Measurements from ENCODE around the gene SLC4A9.

The SLC4A9 gene

DNA sequence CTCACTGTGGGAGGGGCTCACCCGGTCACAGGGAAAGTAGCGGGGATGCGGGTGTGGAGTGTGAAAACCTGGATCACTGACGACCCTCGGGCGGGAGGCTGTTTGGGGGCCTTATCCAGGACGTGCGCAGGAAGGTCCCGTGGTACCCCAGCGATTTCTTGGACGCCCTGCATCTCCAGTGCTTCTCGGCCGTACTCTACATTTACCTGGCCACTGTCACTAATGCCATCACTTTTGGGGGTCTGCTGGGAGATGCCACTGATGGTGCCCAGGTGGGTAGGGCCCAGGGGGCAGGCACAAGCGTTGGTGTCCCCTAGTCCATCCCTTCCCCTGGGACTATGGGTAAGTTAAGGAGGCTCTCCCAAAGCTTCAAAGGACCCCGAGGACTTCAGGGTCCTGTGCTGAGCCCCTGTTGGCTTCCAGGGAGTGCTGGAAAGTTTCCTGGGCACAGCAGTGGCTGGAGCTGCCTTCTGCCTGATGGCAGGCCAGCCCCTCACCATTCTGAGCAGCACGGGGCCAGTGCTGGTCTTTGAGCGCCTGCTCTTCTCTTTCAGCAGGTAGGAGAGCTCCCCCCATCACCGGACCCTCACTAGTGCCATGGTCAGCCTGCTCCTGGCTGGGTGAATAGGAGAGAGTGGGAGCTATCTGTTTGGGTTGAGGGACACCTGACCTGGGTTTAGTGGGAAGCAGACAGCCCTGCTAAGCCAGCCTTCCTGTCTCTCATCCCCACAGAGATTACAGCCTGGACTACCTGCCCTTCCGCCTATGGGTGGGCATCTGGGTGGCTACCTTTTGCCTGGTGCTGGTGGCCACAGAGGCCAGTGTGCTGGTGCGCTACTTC lies 3.9 kb downstream of the SLC4A9 start:
- DNase-seq = no peak

DNA sequence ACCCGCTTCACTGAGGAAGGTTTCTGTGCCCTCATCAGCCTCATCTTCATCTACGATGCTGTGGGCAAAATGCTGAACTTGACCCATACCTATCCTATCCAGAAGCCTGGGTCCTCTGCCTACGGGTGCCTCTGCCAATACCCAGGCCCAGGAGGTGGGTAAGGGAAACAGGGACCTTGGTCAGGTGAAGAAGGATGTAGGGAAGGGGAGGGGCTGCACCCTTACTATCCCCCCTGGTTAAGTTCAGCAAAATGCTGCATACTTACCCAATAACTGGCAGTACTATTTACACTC lies 4.4 kb downstream of the SLC4A9 start:
- DNase-seq = no peak

DNA sequence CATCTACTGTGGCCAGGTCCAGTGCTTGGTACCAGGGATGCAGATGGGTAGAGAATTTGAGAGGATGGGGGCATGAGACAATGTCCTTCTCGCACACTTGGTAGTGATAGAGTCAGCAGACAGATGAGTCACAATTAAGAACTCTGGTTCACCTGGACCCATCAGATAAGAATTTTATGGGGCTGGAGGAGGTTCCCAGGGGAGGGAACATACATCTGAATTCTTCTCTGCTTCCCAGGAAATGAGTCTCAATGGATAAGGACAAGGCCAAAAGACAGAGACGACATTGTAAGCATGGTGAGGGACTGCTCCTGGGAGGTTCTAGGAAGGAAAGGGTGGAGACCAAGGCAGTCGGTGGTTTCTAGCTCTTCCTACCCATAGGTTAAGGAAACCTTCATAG lies 5.3 kb downstream of the SLC4A9 start:
- DNase-seq = no peak

DNA sequence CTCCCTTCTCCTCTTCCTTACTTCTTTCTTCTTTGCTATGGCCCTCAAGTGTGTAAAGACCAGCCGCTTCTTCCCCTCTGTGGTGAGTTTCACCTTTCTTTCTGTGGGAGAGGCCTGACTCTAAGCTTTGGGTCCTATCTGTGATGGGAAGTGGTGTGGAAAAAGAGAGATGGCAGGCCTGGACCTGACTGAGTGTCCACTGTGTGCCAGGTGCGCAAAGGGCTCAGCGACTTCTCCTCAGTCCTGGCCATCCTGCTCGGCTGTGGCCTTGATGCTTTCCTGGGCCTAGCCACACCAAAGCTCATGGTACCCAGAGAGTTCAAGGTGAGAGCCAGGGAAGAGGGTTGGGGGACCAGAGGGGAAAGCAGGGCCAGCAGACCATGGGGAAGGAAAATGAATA lies 5.9 kb downstream of the SLC4A9 start:
- DNase-seq = no peak

DNA sequence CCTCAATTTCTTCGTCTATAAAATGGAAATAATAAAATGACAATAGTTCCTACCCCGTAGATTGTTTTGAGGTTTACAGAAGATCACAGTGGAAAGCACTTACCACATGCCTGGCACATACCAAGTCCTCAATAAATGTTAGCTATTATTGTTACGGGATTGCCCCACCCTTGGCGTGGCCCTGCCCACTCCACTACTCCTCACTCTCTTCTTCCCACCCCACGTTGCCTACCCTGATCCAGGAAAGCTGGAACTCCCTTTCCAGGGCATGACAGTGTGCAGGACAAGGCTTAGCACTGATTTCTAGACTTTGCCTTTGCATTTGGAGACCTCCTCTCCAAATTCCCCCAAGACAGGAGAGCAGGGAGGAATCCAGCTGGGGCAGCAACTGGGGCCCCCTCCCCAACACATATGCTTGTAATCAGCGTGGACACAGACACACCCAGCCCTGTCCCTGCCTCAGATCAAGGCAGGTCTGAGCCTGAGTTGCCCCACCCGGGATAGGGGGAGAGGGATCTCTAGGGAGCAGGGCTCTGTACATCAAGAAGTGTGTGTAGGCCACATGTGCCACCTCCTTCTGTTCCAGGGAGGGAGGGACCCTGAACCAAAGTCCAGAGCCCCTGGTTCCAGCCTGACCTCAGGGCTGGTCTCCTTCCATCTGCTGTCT lies 6.7 kb downstream of the SLC4A9 start:
- no peak for DNase-seq

DNA sequence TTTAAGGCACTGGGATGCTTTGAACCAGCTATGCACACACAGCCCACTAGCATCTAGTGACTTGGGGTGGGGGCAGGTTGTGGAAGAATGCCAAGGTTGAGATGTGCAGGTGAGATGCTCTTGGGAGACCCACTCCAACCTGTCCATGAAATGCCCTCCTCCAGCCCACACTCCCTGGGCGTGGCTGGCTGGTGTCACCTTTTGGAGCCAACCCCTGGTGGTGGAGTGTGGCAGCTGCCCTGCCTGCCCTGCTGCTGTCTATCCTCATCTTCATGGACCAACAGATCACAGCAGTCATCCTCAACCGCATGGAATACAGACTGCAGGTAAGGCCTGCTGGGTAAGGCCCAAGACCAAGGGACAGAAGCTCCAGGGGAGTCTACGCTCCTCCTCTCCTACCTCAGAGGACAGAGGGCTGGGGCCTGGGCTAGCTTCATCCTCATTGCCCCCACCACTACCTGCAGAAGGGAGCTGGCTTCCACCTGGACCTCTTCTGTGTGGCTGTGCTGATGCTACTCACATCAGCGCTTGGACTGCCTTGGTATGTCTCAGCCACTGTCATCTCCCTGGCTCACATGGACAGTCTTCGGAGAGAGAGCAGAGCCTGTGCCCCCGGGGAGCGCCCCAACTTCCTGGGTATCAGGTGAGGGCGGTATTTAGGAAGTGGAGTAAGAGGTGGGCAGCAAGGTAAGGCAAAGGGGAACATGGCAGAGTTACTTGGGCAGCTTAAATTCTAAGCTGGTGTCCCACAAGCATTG lies 7.4 kb downstream of the SLC4A9 start:
- DNase-seq = no peak

DNA sequence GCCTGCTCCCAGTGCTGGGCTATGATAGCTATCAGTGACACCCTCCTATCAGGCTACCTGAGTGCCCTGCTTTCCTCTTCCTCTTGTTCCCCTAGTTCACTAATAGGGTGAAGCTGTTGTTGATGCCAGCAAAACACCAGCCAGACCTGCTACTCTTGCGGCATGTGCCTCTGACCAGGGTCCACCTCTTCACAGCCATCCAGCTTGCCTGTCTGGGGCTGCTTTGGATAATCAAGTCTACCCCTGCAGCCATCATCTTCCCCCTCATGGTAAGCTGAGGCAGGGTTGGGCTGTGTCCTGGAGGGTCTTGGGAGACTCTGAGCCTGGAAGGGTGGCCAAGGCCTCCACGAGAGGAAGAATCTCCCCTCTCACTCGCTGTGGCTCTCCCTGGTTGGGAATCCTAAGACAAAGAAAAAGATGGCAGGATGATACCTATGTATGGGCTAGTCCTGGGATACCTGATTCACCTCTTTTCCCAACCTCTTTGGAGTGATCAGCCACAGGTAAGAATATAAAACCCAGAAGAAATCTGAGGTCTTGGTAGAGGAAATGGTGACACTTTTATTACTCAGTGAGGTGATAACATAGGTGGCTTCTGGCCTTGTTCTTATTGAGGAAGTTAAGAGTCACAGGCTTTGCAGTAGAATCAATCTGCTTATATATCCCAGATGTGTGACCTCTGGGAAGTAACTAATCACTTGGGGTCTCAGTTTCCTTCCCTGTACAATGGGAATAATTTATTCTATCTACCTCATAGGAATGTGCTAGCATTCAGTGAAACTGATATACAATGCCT lies 11.6 kb downstream of the SLC4A9 start:
- no peak for DNase-seq

DNA sequence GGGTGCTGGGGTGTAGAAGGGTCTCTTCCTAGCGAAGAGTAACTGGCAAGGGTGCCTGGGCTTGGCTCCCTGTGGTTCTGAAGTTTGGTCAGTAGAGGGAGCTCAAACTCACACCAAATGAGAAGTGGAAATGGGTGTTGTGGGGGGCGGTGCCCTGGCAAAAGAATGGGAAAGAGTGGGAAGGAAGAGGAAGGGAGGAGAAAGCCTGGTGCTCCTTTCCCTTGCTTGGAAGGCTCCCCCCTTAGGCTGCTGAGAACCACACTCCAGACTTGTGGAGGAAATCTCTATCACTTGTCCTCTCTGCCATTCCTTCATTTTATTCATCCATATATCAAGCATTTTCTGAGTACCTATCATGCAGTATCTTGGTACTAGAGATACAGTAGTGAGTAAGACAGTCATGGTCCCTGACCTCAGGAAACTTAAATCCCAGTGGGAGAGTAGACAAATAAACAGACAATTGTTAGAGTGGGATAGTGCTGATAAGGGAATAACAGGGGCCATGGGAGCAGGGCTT lies 13.0 kb downstream of the SLC4A9 start:
- peak; percentile 17 to 26 for DNase-seq

DNA sequence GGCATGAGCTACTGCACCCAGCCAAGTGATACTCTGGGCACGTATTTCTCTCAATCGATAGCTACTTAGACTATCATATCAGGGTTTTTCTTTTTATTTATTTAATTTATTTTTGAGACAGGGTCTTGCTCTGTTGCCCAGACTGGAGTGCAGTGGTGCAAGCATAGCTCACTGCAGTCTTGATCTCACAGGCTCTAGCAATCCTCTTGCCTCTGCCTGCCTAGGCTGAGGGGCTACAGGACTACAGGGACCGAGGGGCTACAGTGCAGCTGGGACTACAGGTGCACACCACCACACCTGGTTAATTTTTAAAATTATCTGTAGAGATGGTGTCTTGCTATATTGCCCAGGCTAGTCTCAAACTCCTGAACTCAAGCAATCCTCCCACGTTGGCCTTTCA lies 21.4 kb downstream of the SLC4A9 start:
- no peak for DNase-seq

DNA sequence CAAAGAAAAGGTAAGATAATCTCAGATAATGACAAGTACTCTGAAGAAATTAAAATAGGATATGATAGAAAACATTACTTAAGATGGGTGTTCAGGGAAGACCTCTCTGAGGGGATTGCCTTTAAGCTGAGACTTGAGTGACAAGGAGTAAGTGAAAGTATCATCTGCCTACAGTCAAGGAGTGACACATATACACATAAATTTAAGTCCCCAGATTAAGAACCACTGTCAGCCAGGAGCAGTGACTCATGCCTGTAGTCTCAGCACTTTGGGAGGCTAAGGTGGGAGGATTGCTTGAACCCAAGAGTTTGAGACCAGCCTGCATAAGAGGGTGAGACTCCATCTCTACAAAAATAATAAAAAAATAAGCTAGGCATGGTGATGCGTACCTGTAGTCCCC lies 22.0 kb downstream of the SLC4A9 start:
- no peak for DNase-seq

DNA sequence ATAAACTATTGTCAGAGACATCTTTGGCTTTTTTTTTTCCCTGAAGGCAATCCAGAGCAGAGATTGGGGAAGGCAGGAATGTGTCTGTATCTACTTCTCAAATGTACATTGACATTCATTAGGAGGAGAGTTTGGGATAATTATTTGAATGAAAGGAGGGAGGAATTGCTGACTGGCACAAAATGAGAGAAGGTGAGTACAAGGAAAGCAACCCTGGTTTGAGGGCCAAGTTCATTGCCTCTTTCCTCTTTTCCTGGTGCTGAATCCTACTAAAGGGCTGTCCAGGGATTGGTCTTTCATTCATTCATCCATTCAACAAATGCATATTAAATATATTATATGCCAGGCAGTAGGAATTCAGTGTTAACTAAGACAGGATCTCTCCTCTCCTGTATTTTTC lies 22.9 kb downstream of the SLC4A9 start:
- no peak for DNase-seq

DNA sequence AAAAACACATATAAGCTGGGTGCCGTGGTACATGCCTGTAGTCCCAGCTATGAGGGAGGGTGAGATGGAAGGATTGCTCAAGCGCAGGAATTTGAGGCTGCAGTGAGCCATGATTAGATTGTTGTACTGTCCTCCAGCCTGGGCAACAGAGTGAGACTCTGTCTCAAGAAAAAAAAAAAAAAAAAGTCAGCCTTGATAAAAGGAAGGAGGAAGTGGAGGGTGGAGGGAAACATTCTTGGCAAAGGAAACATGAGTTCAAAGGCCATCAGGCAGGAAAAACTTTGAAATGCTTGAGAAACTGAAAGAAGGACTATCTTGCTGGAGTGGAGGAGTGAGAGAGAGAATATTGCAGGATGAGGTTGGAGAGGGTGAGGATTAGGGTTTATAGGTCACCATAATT lies 23.3 kb downstream of the SLC4A9 start:
- DNase-seq = no peak

DNA sequence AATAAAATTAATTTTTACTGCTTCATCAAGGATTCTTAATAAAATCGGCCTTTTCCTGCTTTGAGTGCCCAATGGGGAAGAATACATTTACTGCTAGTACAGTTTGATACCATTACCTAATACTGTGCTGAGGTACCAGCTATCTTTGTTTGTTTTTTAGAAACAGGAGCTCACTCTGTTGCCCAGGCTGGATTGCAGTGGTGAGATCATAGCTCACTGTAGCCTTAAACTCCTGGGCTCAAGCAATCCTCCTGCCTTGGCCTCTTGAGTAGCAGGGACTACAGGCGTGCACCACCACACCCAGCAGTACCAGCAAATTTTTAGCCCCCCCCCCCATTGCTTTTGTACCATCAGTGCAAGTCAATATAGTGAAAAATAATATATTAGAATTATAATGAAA lies 28.1 kb downstream of the SLC4A9 start:
- DNase-seq = no peak

DNA sequence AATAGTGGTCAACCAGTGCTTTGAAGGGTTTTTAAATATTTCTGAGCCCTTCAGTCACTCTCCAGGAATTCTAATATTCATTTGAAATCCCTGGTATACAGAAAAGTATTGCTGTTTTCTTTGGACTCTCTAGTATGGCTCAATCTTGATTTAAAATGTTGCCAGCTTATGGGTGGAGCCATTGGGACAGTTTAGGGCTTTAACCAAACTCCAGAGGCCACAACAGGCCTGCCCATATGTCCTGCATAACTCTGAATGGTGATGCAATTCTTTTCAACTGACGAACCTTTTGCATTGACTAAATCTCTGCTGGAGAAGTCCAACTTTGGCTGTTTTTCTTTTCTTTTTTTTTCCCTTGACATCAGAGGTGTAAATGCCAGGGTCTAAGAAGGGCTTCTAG lies 31.3 kb downstream of the SLC4A9 start:
- DNase-seq = no peak

DNA sequence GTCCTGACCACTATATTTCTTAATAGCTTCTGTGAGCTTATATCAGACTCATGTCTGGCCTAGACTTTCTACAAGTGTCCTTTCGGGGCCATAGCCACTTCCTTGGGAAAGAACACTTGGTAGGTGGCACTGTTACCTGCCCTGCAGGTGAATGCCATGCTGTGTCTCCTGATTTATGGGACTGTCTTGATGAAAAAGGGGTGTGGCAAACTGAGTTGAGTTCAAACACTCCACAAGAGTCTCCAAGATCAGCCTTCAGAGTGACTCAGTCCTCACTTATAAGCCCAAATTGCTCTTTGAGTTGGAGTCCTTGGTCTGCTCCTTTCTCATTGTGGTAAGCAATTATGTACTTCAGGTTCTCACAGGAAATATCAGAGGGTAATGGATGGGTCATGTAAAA lies 31.7 kb downstream of the SLC4A9 start:
- DNase-seq = no peak

DNA sequence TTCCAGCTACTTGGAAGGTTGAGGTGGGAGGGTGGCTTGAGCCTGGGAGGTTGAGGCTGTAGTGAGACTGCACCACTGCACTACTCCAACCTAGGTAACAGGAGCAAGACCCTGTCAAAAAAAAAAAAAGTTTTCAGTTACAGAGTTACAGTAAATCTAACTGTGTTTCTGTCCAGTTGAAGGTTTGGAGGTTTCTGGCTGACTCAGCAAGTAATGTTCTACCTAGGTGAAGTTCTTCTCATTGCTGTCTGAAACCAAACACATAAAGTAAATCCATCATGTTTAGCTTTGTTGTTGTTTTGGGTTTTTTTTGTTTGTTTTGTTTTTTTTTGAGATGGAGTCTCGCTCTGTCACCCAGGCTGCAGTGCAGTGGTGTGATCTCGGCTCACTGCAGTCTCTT lies 33.7 kb downstream of the SLC4A9 start:
- no peak for DNase-seq

DNA sequence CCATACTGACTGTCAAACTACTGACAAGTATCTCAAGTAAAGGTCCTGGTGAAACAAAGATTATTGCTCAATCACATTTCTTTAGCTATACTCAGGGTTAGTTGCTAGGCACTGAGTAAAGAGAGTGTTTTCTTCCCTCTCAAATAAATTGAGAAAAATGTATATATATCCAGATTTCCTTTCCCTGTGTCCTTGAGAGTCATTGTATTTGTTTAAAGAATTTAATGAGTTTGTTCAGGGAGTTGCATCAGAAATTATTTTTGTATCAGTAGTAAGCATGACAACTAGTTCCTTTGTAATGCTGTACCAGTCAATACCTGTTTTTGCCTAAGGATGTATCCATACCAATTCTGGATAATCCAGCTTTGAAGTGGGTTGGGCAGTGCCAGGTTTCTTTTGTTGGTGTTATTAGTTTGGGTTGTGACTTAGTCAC lies 38.4 kb downstream of the SLC4A9 start:
- no peak for DNase-seq

DNA sequence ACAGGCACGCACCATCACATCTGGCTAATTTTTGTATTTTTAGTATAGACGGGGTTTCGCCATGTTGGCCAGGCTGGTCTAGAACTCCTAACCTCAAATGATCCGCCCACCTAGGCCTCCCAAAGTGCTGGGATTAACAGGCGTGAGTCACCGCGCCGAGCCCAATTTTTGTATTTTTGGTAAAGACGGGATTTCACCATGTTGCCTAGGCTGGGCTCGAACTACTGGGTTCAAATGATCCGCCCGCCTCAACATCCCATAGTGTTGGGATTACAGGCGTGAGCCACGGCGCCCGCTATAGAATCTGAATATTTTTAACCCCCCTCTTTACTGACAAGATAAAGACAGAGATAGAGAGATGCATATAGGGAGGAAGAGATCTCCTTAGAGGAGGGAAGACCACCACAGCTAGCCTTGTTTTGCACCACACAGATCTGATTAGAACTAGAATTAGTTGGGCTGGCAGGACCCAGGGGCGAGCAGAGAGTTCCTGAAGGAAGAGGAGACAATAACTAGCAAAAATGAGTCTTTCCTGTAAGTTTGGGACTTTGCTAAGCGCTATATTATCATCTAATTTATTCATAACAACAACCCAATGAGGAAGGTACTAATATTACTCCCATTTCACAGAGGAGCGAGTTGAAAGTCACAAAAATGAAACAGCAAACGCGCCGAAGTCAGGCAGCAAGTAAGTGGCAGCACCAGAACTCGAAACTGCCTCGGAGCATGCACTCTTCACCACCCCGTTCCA lies 40.2 kb downstream of the SLC4A9 start:
- no peak for DNase-seq

DNA sequence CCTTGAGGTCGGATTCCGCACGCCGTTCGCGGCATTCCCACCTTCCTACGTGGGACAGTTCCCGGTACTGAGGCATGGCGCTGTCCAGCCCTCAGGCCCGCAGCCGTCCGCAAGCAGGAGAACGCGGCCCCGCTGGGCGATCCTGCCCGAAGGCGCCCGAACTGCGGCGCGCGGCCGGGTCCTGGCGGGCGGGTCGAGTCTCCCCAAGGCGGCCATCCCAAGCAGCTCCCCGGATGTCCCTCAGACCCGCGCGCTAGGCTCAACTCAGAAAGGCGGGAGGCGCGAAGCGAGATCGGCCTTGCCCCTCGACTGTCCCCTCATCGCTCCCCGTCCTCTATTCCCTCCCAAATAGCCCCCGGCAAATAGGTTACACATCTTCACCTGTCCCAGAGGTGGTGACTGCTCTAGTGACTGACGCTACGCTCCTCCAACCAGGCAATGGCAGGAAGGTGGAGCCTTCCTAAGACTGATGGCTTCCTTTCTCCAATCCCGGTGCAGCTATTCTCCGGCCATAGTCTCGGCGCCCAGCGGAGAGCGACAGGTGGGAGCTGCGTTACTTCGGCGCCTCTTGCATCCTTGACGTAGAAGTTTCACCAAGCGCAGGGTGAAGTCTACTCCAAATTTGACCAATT lies 40.9 kb downstream of the SLC4A9 start:
- DNase-seq = peak; percentile 78 to 98

DNA sequence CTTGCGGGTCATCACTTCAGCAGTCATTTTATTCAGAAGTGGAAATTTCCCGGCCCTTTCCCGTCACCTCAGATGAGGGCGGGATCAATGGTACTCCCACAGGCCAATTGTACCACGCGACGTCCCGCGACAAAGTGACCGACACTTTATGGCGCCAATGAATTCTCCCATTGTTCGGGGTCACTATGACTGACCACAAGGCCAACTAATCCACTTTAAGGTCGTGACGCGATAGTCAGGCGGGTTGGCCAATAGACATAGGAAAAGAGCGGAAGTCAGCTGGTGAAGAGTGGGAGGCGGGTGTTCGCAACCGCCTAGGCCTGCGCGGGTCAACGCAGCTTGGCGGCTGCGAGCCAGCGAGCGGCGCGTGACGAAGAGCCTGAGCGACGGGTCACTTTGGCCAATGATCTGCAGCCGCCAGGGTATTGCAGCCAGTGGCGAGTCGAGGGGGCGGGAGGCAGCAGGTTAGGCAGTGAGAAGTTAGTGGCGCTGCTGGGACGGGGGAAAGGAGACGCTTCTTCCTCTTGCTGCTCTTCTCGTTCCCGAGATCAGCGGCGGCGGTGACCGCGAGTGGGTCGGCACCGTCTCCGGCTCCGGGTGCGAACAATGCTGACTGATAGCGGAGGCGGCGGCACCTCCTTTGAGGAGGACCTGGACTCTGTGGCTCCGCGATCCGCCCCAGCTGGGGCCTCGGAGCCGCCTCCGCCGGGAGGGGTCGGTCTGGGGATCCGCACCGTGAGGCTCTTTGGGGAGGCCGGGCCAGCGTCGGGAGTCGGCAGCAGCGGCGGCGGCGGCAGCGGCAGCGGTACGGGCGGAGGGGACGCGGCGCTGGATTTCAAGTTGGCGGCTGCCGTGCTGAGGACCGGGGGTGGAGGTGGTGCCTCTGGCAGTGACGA lies 41.6 kb downstream of the SLC4A9 start, which contains the start of gene ANKHD1:
Gene ANKHD1 (plus strand): TSS at position 472 of the 896 bp plus-strand sequence. CDS start 135 bp downstream, at position 607.
- DNase-seq = peak; percentile 96 to 98
